Sigmoid colon (tissue), 7 donors: Measurements from ENCODE around the gene FLNB. TPM values are rescaled to one million over a fixed set of nuclear protein-coding genes. Genes with fewer than 3 reads are reported as not detected.

Experiments
- DNase-seq: peaks from one replicate; pipeline ENCODE4 v3.0.0-alpha.2; 2019
- H3K27ac ChIP-seq, 4 donors: fragments of 200-600 bp; sonication (generic); one replicate each; pipeline ENCODE4 v1.5.1; 2016 to 2019; ENCODE audit warnings: mild to moderate bottlenecking in 1 of 4
- H3K27me3 ChIP-seq, 3 donors: fragments of 200-600 bp; sonication (generic); one replicate each; pipeline ENCODE4 v1.5.1; 2019; ENCODE audit warnings: mild to moderate bottlenecking in 1 of 3
- H3K36me3 ChIP-seq, 4 donors: fragments of 200-600 bp; sonication (generic); one replicate each; pipeline ENCODE4 v1.5.1; 2016 to 2019
- H3K4me1 ChIP-seq, 4 donors: fragments of 200-600 bp; sonication (generic); one replicate each; pipeline ENCODE4 v1.5.1; 2017 to 2019
- H3K4me3 ChIP-seq, 4 donors: fragments of 200-600 bp; sonication (generic); one replicate each; pipeline ENCODE4 v1.5.1; 2017 to 2019; ENCODE audit warnings: mild to moderate bottlenecking in 2 of 4, moderate library complexity in 1 of 4
- H3K9me3 ChIP-seq, 4 donors: fragments of 200-600 bp in 3 of 4; sonication (generic) in 3 of 4; one replicate each; pipeline versions ENCODE4 v1.5.1 to v1.6.1; 2013 to 2019
- EP300 ChIP-seq, 4 donors: sonication (generic); formaldehyde crosslinking; IDR thresholded peaks; one replicate each; pipeline ENCODE4 v1.6.1; 2017; ENCODE audit warnings: antibody characterized with exemption in 4 of 4
- POLR2A ChIP-seq, 2 donors: fragments of 450-650 bp; IDR thresholded peaks; one replicate each; pipeline ENCODE4 v1.6.1; 2016; ENCODE audit warnings: antibody characterized with exemption in 2 of 2, mild to moderate bottlenecking in 2 of 2, moderate library complexity in 2 of 2
- POLR2AphosphoS5 ChIP-seq, 4 donors: sonication (generic); formaldehyde crosslinking; IDR thresholded peaks; one replicate each; pipeline ENCODE4 v1.6.1; 2017; ENCODE audit warnings: antibody characterized with exemption in 4 of 4
- WGBS, 2 donors: extraction: QIAGEN DNeasy Blood & Tissue Kit; methylation state at CpG; one replicate each; pipeline ENCODE4 v1.1.7; 2013; 5-methylcytosine and 5-hydroxymethylcytosine counted together
- intact Hi-C: fragments of 100-400 bp; cut with DNase I; formaldehyde crosslinking; loops from one replicate; pipeline ENCODE4 v1.15.1; 2023
- polyA plus RNA-seq, 3 donors: library from polyadenylated mRNA; stranded (reverse); fragments of 200-250 nt; gene quantifications; one replicate each; pipeline ENCODE4 v1.2.3, GENCODE V29; 2013
- total RNA-seq, 4 donors: library from RNA; depleted of rRNA; stranded (reverse); fragments of >200 nt; gene quantifications; one replicate each; pipeline ENCODE4 v1.1.0, GENCODE V29; 2016
- TF ChIP-seq, protein P1 (sequence below), 4 experiments: fragments of 450-650 bp in 3 of 4; fragments of 200-600 bp in 1 of 4; IDR thresholded peaks; one replicate each; pipeline ENCODE4 v1.5.1; 2016 to 2019; ENCODE audit warnings: antibody characterized with exemption in 4 of 4, mild to moderate bottlenecking in 3 of 4, moderate library complexity in 2 of 4
- donor health status: healthy with polysubstance abuse.
- donor health status: Bipolar disorder and iron deficiency.
- donor health status: healthy.

The FLNB gene
- total and polyA plus RNA-seq, 7 donors, result 51.7 to 277 (median 109) TPM

DNA sequence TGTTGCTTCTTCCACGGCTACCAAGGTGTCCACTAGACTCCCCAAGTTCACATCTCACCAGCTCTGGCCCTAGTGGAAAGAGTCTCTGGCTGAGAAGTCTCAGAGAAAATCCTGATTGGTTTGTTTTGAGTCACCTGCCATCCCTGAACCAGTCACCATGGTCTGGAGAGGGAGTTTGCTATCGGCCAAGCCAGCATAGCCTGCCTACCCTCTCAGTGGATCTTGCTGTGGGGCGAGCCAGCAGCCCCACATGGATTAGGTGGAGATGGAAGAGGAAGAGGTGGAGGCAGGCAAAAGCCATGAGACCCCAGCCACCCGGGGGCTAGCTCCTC, 48.1 kb upstream of the FLNB start:
- Histone ChIP-seq H3K36me3 (no peaks in the 10 kb centered on the region), H3K27ac (peak overlapping the region; percentile 62 to 98 (median 77)), H3K9me3 (no peaks in the 10 kb centered on the region), H3K27me3 (no peaks in the 10 kb centered on the region), H3K4me1 (peaks cover 0 to 32% (median 17%) of the 10 kb centered on the region in 4 donors), H3K4me3 (peak overlapping the region in 1 of 4 donors; percentile 23)
- no peak for DNase-seq
- intact Hi-C loops, result no loop called here
- WGBS, 2 donors, result 74 to 76% methylated on average over 4 of the region's 4 CpGs
- TF ChIP-seq EP300 (IDR thresholded peaks at IDR 0.05), result no peak
- TF ChIP-seq, protein P1, sequence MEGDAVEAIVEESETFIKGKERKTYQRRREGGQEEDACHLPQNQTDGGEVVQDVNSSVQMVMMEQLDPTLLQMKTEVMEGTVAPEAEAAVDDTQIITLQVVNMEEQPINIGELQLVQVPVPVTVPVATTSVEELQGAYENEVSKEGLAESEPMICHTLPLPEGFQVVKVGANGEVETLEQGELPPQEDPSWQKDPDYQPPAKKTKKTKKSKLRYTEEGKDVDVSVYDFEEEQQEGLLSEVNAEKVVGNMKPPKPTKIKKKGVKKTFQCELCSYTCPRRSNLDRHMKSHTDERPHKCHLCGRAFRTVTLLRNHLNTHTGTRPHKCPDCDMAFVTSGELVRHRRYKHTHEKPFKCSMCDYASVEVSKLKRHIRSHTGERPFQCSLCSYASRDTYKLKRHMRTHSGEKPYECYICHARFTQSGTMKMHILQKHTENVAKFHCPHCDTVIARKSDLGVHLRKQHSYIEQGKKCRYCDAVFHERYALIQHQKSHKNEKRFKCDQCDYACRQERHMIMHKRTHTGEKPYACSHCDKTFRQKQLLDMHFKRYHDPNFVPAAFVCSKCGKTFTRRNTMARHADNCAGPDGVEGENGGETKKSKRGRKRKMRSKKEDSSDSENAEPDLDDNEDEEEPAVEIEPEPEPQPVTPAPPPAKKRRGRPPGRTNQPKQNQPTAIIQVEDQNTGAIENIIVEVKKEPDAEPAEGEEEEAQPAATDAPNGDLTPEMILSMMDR (IDR thresholded peaks at IDR 0.05), result no peak
- no peak for TF ChIP-seq POLR2A (IDR thresholded peaks at IDR 0.05)
- TF ChIP-seq POLR2AphosphoS5 (IDR thresholded peaks at IDR 0.05), result no peak

DNA sequence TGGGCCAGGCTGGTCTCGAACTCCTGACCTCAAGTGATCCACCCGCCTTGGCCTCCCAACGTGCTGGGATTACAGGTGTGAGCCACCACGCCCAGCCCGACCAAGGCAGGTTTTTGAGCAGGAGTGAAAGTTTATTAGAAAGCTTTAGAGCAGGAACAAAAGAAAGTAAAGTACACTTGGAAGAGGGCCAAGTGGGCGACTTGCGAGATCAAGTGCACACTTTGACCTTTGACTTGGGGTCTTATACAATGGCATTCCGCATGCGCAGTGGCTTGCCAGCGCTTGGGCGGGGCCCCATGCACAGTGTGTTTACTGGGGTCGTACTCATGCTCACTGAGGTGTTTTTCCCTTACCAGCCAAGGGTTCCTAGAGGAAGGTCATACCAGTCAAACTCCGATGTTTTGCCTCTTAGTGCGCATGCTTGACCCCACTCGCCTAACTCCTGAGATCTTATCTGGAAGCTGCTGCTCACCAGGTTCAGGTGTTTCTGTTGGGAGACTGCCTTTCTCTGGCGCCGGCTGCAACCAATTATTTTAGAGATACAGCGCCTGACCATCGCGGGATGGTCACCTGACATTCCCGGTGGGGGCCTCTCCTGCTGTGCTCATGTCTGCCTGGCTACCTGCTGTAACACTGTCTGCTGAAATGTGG, 46.9 kb upstream of the FLNB start:
- Histone ChIP-seq H3K9me3 (no peaks in the 10 kb centered on the region), H3K4me3 (no peak overlapping the region), H3K27ac (peak overlapping the region in 2 of 4 donors; percentile 8 to 98), H3K27me3 (no peaks in the 10 kb centered on the region), H3K36me3 (no peaks in the 10 kb centered on the region), H3K4me1 (peaks cover 0 to 32% (median 17%) of the 10 kb centered on the region in 4 donors)
- TF ChIP-seq EP300 (IDR thresholded peaks at IDR 0.05) (no peak), POLR2AphosphoS5 (IDR thresholded peaks at IDR 0.05) (no peak)
- WGBS, 2 donors, result 26 to 77% methylated on average over 21 of the region's 21 CpGs
- intact Hi-C loops, result no loop called here
- no peak for DNase-seq

DNA sequence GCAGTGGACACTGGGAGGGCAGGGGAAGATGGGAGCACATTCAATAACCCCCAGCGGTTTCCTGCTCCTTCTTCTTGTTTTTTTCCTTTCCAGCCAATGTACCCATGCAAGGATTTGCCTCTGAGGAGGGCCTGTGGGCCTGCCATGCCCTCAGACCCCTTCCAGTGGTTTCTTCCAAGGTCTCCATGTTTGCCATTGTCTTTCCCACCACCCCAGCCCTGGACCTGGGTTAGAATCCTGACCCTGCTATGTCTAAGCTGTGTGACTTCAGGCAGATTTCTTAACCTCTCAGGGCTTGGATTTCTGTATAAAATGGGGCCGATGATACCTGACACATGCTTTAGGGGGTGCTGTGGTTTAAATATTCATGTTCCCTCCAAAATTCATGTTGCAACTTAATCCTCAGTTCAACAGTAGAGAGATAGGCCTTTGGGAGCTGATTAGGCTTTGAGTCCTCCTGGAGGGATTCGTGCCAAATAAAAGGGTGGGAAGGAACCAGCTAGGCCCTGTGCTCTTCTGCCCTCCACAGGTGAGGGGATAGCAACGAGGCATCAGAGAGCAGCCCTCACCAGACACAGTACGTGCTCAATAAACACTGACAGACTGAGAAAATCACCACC, 46.3 kb upstream of the FLNB start:
- Histone ChIP-seq H3K27me3 (no peaks in the 10 kb centered on the region), H3K4me1 (peaks cover 0 to 28% (median 21%) of the 10 kb centered on the region in 4 donors), H3K36me3 (no peaks in the 10 kb centered on the region), H3K4me3 (no peak overlapping the region), H3K27ac (peak overlapping the region in 2 of 4 donors; percentile 8 to 98), H3K9me3 (no peaks in the 10 kb centered on the region)
- intact Hi-C loops, result no loop called here
- no peak for DNase-seq
- TF ChIP-seq, protein P1 (IDR thresholded peaks at IDR 0.05), result no peak
- no peak for TF ChIP-seq EP300 (IDR thresholded peaks at IDR 0.05)
- no peak for TF ChIP-seq POLR2A (IDR thresholded peaks at IDR 0.05)
- TF ChIP-seq POLR2AphosphoS5 (IDR thresholded peaks at IDR 0.05), result no peak
- WGBS, 2 donors, result 49 to 80% methylated on average over 5 of the region's 5 CpGs

DNA sequence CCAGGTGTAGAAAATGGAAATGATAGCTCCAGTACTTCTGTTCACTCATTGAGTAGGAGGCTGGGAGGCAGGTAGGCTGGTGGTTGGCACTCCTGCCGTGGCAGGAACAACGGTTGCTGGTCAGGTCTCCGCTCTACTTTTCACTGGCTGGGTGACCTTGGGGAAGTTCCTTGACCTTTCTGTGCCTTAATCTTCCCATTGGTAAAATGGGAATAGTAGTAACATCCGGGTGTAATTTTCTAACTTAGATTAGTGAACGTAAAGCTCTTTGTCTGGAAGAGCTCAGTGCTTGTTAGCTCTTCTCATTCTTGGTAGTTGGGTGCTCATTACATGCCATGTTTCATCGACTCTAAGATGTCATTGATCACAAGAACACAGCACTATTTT, 45.8 kb upstream of the FLNB start:
- H3K4me3 ChIP-seq, result no peak overlapping the region
- H3K9me3 ChIP-seq, result no peaks in the 10 kb centered on the region
- WGBS, 2 donors, result 87 to 92% methylated on average over 6 of the region's 6 CpGs
- H3K4me1 ChIP-seq, result peaks cover 0 to 26% (median 23%) of the 10 kb centered on the region in 4 donors
- intact Hi-C loops, result no loop called here
- H3K27ac ChIP-seq, result peak overlapping the region in 1 of 4 donors; percentile 98
- DNase-seq, result no peak
- H3K27me3 ChIP-seq, result no peaks in the 10 kb centered on the region
- TF ChIP-seq, protein P1 (IDR thresholded peaks at IDR 0.05), result no peak
- no peak for TF ChIP-seq POLR2AphosphoS5 (IDR thresholded peaks at IDR 0.05)
- no peaks in the 10 kb centered on the region for H3K36me3 ChIP-seq

DNA sequence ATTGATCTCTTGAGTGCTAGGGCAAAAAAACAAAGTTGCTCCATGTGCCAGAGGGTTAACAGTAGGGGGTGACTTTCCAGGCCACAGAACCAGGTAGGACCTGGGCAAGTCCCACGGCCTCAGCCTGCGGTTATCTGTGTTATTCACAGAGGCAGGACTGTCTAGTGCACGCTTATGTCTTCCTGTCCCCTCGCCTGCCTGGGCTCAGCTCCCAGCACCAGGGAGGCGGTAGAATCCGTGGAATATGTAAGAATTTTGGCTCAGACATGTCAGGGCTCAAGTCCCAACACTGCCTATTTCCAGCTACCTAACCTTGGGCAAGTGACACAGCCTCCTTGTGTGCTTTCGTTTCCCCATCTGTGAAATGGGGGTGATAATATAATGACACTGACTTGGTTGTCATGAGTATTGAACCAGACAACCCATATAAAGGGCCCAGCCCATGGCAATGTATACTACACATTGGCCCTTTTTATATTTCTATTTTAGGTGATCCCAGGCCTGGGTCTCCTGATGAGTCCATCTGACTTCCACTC, 44.3 kb upstream of the FLNB start:
- Histone ChIP-seq H3K9me3 (no peaks in the 10 kb centered on the region), H3K4me1 (peaks cover 0 to 24% (median 20%) of the 10 kb centered on the region in 4 donors), H3K36me3 (no peaks in the 10 kb centered on the region), H3K27me3 (no peaks in the 10 kb centered on the region), H3K27ac (peak overlapping the region in 1 of 4 donors; percentile 40), H3K4me3 (no peak overlapping the region)
- intact Hi-C loops, result no loop called here
- no peak for DNase-seq
- 76 to 85% methylated on average over 7 of the region's 7 CpGs for WGBS, 2 donors
- TF ChIP-seq POLR2AphosphoS5 (IDR thresholded peaks at IDR 0.05) (no peak), POLR2A (IDR thresholded peaks at IDR 0.05) (no peak), EP300 (IDR thresholded peaks at IDR 0.05) (no peak)
- TF ChIP-seq, protein P1 (IDR thresholded peaks at IDR 0.05), result no peak
